Measurements from ENCODE around the gene COL7A1. TPM values are rescaled to one million over a fixed set of nuclear protein-coding genes. Genes with fewer than 3 reads are reported as not detected.
A peak's percentile ranks its signal among the peaks of the same experiment; 100 is the strongest.

Gene COL7A1
- total and polyA plus RNA-seq, 2 donors from 2014 or later, result 13.1 to 14.4 TPM

GRCh38 chr3:48543271-48543866, 51.8 kb downstream of the COL7A1 start:
- intact Hi-C loops (cut with DNase I), result no loop called here
- H3K27ac ChIP-seq (ENCODE audit: low read depth in 2 of 2, low read length in 2 of 2), result no peak overlapping the region
- H3K9me3 ChIP-seq (ENCODE audit: control insufficient read depth in 2 of 3, insufficient read depth in 1 of 3, low read length in 3 of 3), result no peaks in the 10 kb centered on the region
- no peak overlapping the region for H3K4me3 ChIP-seq (ENCODE audit: low read length in 3 of 3)
- DNase-seq, result peak in 1 of 5 donors; percentile 73
- TF ChIP-seq CTCF (IDR thresholded peaks at IDR 0.05; ENCODE audit: borderline replicate concordance, extremely low read depth, insufficient read depth), result no peak
- no peaks in the 10 kb centered on the region for H3K27me3 ChIP-seq (ENCODE audit: control insufficient read depth, insufficient read depth, low read length)
- H3K9ac ChIP-seq (ENCODE audit: low read length in 3 of 3), result no peak overlapping the region
- H3K36me3 ChIP-seq (ENCODE audit: control insufficient read depth in 2 of 3, insufficient read depth in 3 of 3, low read length in 3 of 3), result peaks cover 0 to 2% (median 0%) of the 10 kb centered on the region in 3 donors
- FAIRE-seq, result no peak
- peaks cover 0 to 3% (median under 1%) of the 10 kb centered on the region in 3 donors for H3K4me1 ChIP-seq (ENCODE audit: control insufficient read depth in 2 of 3, insufficient read depth in 2 of 3, low read depth in 1 of 3, low read length in 3 of 3)

GRCh38 chr3:48538451-48538850, 56.7 kb downstream of the COL7A1 start:
- Histone ChIP-seq H3K4me3 (ENCODE audit: low read length in 3 of 3) (no peak overlapping the region), H3K27ac (ENCODE audit: low read depth in 2 of 2, low read length in 2 of 2) (no peak overlapping the region), H3K9ac (ENCODE audit: low read length in 3 of 3) (no peak overlapping the region), H3K27me3 (ENCODE audit: control insufficient read depth, insufficient read depth, low read length) (no peaks in the 10 kb centered on the region), H3K4me1 (ENCODE audit: control insufficient read depth in 2 of 3, insufficient read depth in 2 of 3, low read depth in 1 of 3, low read length in 3 of 3) (peaks cover 0 to 2% (median 0%) of the 10 kb centered on the region in 3 donors), H3K9me3 (ENCODE audit: control insufficient read depth in 2 of 3, insufficient read depth in 1 of 3, low read length in 3 of 3) (no peaks in the 10 kb centered on the region), H3K36me3 (ENCODE audit: control insufficient read depth in 2 of 3, insufficient read depth in 3 of 3, low read length in 3 of 3) (peaks cover 0 to 3% (median 0%) of the 10 kb centered on the region in 3 donors)
- no peak for TF ChIP-seq CTCF (IDR thresholded peaks at IDR 0.05; ENCODE audit: borderline replicate concordance, extremely low read depth, insufficient read depth)
- no peak for FAIRE-seq
- DNase-seq, result peak in 1 of 5 donors; percentile 56
- intact Hi-C loops (cut with DNase I), result no loop called here

- no peaks in the 10 kb centered on the region for H3K4me1 ChIP-seq (ENCODE audit: control insufficient read depth in 2 of 3, insufficient read depth in 2 of 3, low read depth in 1 of 3, low read length in 3 of 3)
Measured at GRCh38 chr3:48536785-48537184, 58.3 kb downstream of the COL7A1 start.

More at GRCh38 chr3:48536785-48537184, 58.3 kb downstream of the COL7A1 start:
- no peaks in the 10 kb centered on the region for H3K27me3 ChIP-seq (ENCODE audit: control insufficient read depth, insufficient read depth, low read length)
- no peak overlapping the region for H3K9ac ChIP-seq (ENCODE audit: low read length in 3 of 3)
- no peak overlapping the region for H3K4me3 ChIP-seq (ENCODE audit: low read length in 3 of 3)
- intact Hi-C loops (cut with DNase I), result no loop called here
- FAIRE-seq, result no peak
- no peak for TF ChIP-seq CTCF (IDR thresholded peaks at IDR 0.05; ENCODE audit: borderline replicate concordance, extremely low read depth, insufficient read depth)
- no peak for DNase-seq
- H3K27ac ChIP-seq (ENCODE audit: low read depth in 2 of 2, low read length in 2 of 2), result no peak overlapping the region
- H3K9me3 ChIP-seq (ENCODE audit: control insufficient read depth in 2 of 3, insufficient read depth in 1 of 3, low read length in 3 of 3), result no peaks in the 10 kb centered on the region
- peaks cover 0 to 3% (median 0%) of the 10 kb centered on the region in 3 donors for H3K36me3 ChIP-seq (ENCODE audit: control insufficient read depth in 2 of 3, insufficient read depth in 3 of 3, low read length in 3 of 3)
